A549 (cell line): ENCODE results near the gene PDE6D. TPM values are rescaled to one million over a fixed set of nuclear protein-coding genes. Genes with fewer than 3 reads are reported as not detected.

ENCODE experiments used
- ATOH8 ChIP-seq: fragments of 250-450 bp; sonication (Bioruptor Pico); IDR thresholded peaks from 2 replicates; pipeline ENCODE4 v1.5.0; 2020; ENCODE audit warnings: low read depth, mild to moderate bottlenecking, moderate library complexity
- BCL3 ChIP-seq: fragments of >200 bp; sonication (Bioruptor Twin); formaldehyde crosslinking; IDR thresholded peaks from 3 replicates; pipeline ENCODE4 v1.6.1; 2016
- BHLHE40 ChIP-seq: IDR thresholded peaks from 2 replicates; pipeline ENCODE4 v1.6.1; 2012; ENCODE audit warnings: low read depth, low read length, inconsistent platforms
- CBX2 ChIP-seq: fragments of 200-600 bp; sonication (generic); IDR thresholded peaks from 2 replicates; pipeline ENCODE4 v1.6.1; 2016; ENCODE audit warnings: low read depth, mild to moderate bottlenecking, borderline replicate concordance
- CBX8 ChIP-seq: fragments of 200-600 bp; sonication (generic); IDR thresholded peaks from 2 replicates; pipeline ENCODE4 v1.6.1; 2016
- CHD2 ChIP-seq: fragments of 150-350 bp; IDR thresholded peaks from 2 replicates; pipeline ENCODE4 v1.6.1; 2014; ENCODE audit warnings: low read length; ENCODE audit not compliant: partially characterized antibody
- CHD4 ChIP-seq: fragments of 200-600 bp; sonication (generic); IDR thresholded peaks from 2 replicates; pipeline ENCODE4 v1.6.1; 2016; ENCODE audit warnings: antibody characterized with exemption, mild to moderate bottlenecking, borderline replicate concordance
- CTCF ChIP-seq: fragments of >200 bp; sonication (Bioruptor Twin); formaldehyde crosslinking; IDR thresholded peaks from 3 replicates; pipeline ENCODE4 v1.5.1; 2016
- E2F6 ChIP-seq: IDR thresholded peaks from 2 replicates; pipeline ENCODE4 v1.6.1; 2012; ENCODE audit warnings: low read depth, borderline replicate concordance
- EP300 ChIP-seq, 2 experiments: fragments of >200 bp; sonication (Bioruptor Twin); formaldehyde crosslinking; IDR thresholded peaks; 2 replicates in 1 of 2; 3 replicates in 1 of 2; pipeline ENCODE4 v1.6.1; 2016 to 2017
- ESRRA ChIP-seq: fragments of 150-350 bp; IDR thresholded peaks from 2 replicates; pipeline ENCODE4 v1.6.1; 2014; ENCODE audit warnings: mild to moderate bottlenecking, low read length, borderline replicate concordance
- HDAC2 ChIP-seq: fragments of 200-600 bp; sonication (generic); IDR thresholded peaks from 2 replicates; pipeline ENCODE4 v1.6.1; 2016
- HEYL ChIP-seq: fragments of 250-450 bp; sonication (Bioruptor Pico); IDR thresholded peaks from 2 replicates; pipeline ENCODE4 v1.8.0; 2021; ENCODE audit warnings: mild to moderate bottlenecking, moderate library complexity
- HOXA7 ChIP-seq: fragments of 250-450 bp; sonication (Bioruptor Pico); IDR thresholded peaks from 2 replicates; pipeline ENCODE4 v1.5.0; 2020; ENCODE audit warnings: mild to moderate bottlenecking, moderate library complexity
- HOXB13 ChIP-seq: fragments of 250-450 bp; sonication (Bioruptor Pico); IDR thresholded peaks from 2 replicates; pipeline ENCODE4 v1.5.0; 2020; ENCODE audit warnings: low read depth, mild to moderate bottlenecking, moderate library complexity
- MAFK ChIP-seq: fragments of 450-650 bp; IDR thresholded peaks from 2 replicates; pipeline ENCODE4 v1.6.1; 2014; ENCODE audit not compliant: partially characterized antibody
- MAX ChIP-seq: IDR thresholded peaks from 2 replicates; pipeline ENCODE4 v1.6.1; 2012
- MAZ ChIP-seq: fragments of 150-350 bp; IDR thresholded peaks from 2 replicates; pipeline ENCODE4 v1.6.1; 2014; ENCODE audit warnings: antibody characterized with exemption, low read depth, low read length, borderline replicate concordance
- MYC ChIP-seq: IDR thresholded peaks from 2 replicates; pipeline ENCODE4 v1.6.1; 2012; ENCODE audit warnings: mild to moderate bottlenecking, inconsistent platforms, low read length, improper control_type of control experiment, borderline replicate concordance
- NFE2L2 ChIP-seq: fragments of 150-350 bp; conservative IDR thresholded peaks from 2 replicates; pipeline ENCODE4 v1.6.1; 2014; ENCODE audit warnings: low read length
- NR3C1 ChIP-seq: fragments of >200 bp; sonication (Bioruptor Twin); formaldehyde crosslinking; IDR thresholded peaks from 3 replicates; pipeline ENCODE4 v1.6.1; 2017
- PHF8 ChIP-seq: fragments of 200-600 bp; sonication (generic); IDR thresholded peaks from 2 replicates; pipeline ENCODE4 v1.6.1; 2016; ENCODE audit warnings: low read depth, mild to moderate bottlenecking, antibody characterized with exemption, moderate library complexity, borderline replicate concordance
- POLR2AphosphoS2 ChIP-seq: conservative IDR thresholded peaks from 2 replicates; pipeline ENCODE4 v1.6.1; 2012; ENCODE audit warnings: low read length, improper control_type of control experiment, inconsistent platforms
- RARB ChIP-seq: fragments of 250-450 bp; sonication (Bioruptor Pico); IDR thresholded peaks from 2 replicates; pipeline ENCODE4 v1.8.0; 2021; ENCODE audit warnings: mild to moderate bottlenecking, moderate library complexity
- REST ChIP-seq: fragments of 200-600 bp; sonication (generic); IDR thresholded peaks from 2 replicates; pipeline ENCODE4 v1.6.1; 2016; ENCODE audit warnings: antibody characterized with exemption, mild to moderate bottlenecking, moderate library complexity
- RFX5 ChIP-seq: fragments of 450-650 bp; IDR thresholded peaks from 2 replicates; pipeline ENCODE4 v1.7.1; 2014; ENCODE audit warnings: antibody characterized with exemption, mild to moderate bottlenecking, moderate library complexity
- RNF2 ChIP-seq: fragments of 200-600 bp; sonication (generic); IDR thresholded peaks from 2 replicates; pipeline ENCODE4 v1.6.1; 2016; ENCODE audit warnings: low read depth, mild to moderate bottlenecking, antibody characterized with exemption, moderate library complexity, borderline replicate concordance
- SMC3 ChIP-seq: fragments of >200 bp; sonication (Bioruptor Twin); formaldehyde crosslinking; IDR thresholded peaks from 3 replicates; pipeline ENCODE4 v1.6.1; 2018; ENCODE audit warnings: inconsistent platforms
- SREBF2 ChIP-seq: fragments of 450-650 bp; IDR thresholded peaks from 2 replicates; pipeline ENCODE4 v1.6.1; 2014; ENCODE audit warnings: mild to moderate bottlenecking, moderate library complexity
- USF2 ChIP-seq: fragments of 450-650 bp; IDR thresholded peaks from 2 replicates; pipeline ENCODE4 v1.6.1; 2014; ENCODE audit warnings: antibody characterized with exemption
- ZFP36 ChIP-seq: fragments of 450-650 bp; IDR thresholded peaks from 2 replicates; pipeline ENCODE4 v1.6.1; 2014; ENCODE audit warnings: borderline replicate concordance; ENCODE audit not compliant: partially characterized antibody
- ZSCAN20 ChIP-seq: fragments of 250-450 bp; sonication (Bioruptor Pico); IDR thresholded peaks from 2 replicates; pipeline ENCODE4 v1.8.0; 2022; ENCODE audit warnings: mild to moderate bottlenecking, moderate library complexity
- polyA plus RNA-seq, 4 experiments: library from polyadenylated mRNA; depleted of rRNA in 3 of 4; stranded (reverse); fragments of >200 nt; fragmentation: RNase III in 1 of 4; extraction: RNeasy Plus Mini Kit Qiagen cat#74134 plus additional on column Dnase treatment in 1 of 4; gene quantifications; 2 replicates in 3 of 4; 3 replicates in 1 of 4; pipeline ENCODE4 v1.2.3, GENCODE V29; 2011 to 2017

The PDE6D gene
- polyA plus RNA-seq, 2 of the 4 experiments (the other 2 are of a cell fraction): 27.3 to 51.3 TPM

- TF ChIP-seq SMC3: peak; percentile 92
- TF ChIP-seq NFE2L2: no peak
- no peak for TF ChIP-seq PHF8
- TF ChIP-seq EP300 (IDR thresholded peaks at IDR 0.05): no peak
- TF ChIP-seq POLR2AphosphoS2: no peak
- no peak for TF ChIP-seq RFX5
- TF ChIP-seq RNF2: no peak
- TF ChIP-seq ESRRA: peak; percentile 65
- 0 out of 2 replicates have a peak, but pooled peaks have one; percentile 51 for TF ChIP-seq HOXA7 (CRISPR knock-in tag)
- TF ChIP-seq MAZ: no peak
- TF ChIP-seq MAFK: no peak
- no peak for TF ChIP-seq RARB (CRISPR knock-in tag)
- TF ChIP-seq CHD2: no peak
- TF ChIP-seq HDAC2: no peak
- TF ChIP-seq ZSCAN20 (CRISPR knock-in tag): no peak
- TF ChIP-seq REST: no peak; the same call in 1 of the 2 replicates
- no peak for TF ChIP-seq CBX8
- TF ChIP-seq USF2: no peak
- no peak for TF ChIP-seq SREBF2
- TF ChIP-seq MAX: no peak
- TF ChIP-seq NR3C1: no peak
- no peak for TF ChIP-seq CHD4
- TF ChIP-seq ZFP36: no peak
- TF ChIP-seq CTCF: peak; percentile 92
- TF ChIP-seq CBX2: no peak
- TF ChIP-seq E2F6: no peak
- TF ChIP-seq HOXB13 (CRISPR knock-in tag): no peak
- TF ChIP-seq MYC: no peak
- TF ChIP-seq HEYL (CRISPR knock-in tag): no peak
- no peak for TF ChIP-seq ATOH8 (CRISPR knock-in tag)
- TF ChIP-seq BCL3: no peak
- peak; percentile 24; the same call in 1 of the 2 replicates for TF ChIP-seq BHLHE40
- TF ChIP-seq, all 56 proteins: peak for 7
Measured at GRCh38 chr2:231714639-231715498, 66.2 kb downstream of the PDE6D start (continued).
